SU-DHL-6 (cell line): ENCODE measurements around the gene SMAD5.

ENCODE experiments used
- H2AFZ ChIP-seq: fragments of 200-600 bp; sonication (generic); 2 replicates; pipeline ENCODE4 v1.6.1; 2014; ENCODE audit warnings: low read depth, mild to moderate bottlenecking, moderate library complexity, mixed read lengths, antibody characterized with exemption, low read length; ENCODE audit not compliant: severe bottlenecking
- H3F3A ChIP-seq: fragments of 200-600 bp; shearing (Covaris generic); 2 replicates; pipeline ENCODE4 v1.6.0; 2016; ENCODE audit warnings: antibody characterized with exemption, mild to moderate bottlenecking; ENCODE audit not compliant: insufficient read depth
- H3K27ac ChIP-seq: fragments of 200-600 bp; sonication (generic); 2 replicates; pipeline ENCODE4 v1.5.1; 2016; ENCODE audit warnings: low read depth, mild to moderate bottlenecking, low read length, moderate library complexity, mixed read lengths
- H3K27me3 ChIP-seq: fragments of 200-600 bp; sonication (generic), shearing (Covaris generic); 2 replicates; pipeline ENCODE4 v1.6.0; 2014; ENCODE audit warnings: mild to moderate bottlenecking, low read length
- H3K36me3 ChIP-seq: fragments of 200-600 bp; sonication (generic); 2 replicates; pipeline ENCODE4 v1.6.1; 2014; ENCODE audit warnings: mild to moderate bottlenecking, low read length, mixed read lengths
- H3K4me2 ChIP-seq: fragments of 300-600, 200-600 bp; shearing (Covaris generic), sonication (generic); 2 replicates; pipeline ENCODE4 v1.6.0; 2014; ENCODE audit warnings: low read length, low read depth, mild to moderate bottlenecking; ENCODE audit not compliant: poor library complexity, severe bottlenecking
- H3K4me3 ChIP-seq: fragments of 200-600 bp; sonication (generic); 2 replicates; pipeline ENCODE4 v1.5.1; 2014; ENCODE audit warnings: antibody characterized with exemption, low read length, mild to moderate bottlenecking, mixed read lengths; ENCODE audit not compliant: insufficient read depth, poor library complexity, severe bottlenecking
- H3K79me2 ChIP-seq: fragments of 200-600 bp; sonication (generic); 2 replicates; pipeline ENCODE4 v1.6.1; 2014; ENCODE audit warnings: mild to moderate bottlenecking, low read length, moderate library complexity; ENCODE audit not compliant: insufficient read depth
- H3K9ac ChIP-seq: fragments of 200-600 bp; sonication (generic); 2 replicates; pipeline ENCODE4 v1.7.0; 2014; ENCODE audit warnings: mild to moderate bottlenecking, low read length
- H3K9me2 ChIP-seq: fragments of 200-600 bp; sonication (generic); replicated peaks from 2 replicates; pipeline ENCODE4 v1.6.1; 2014; ENCODE audit warnings: low read length; ENCODE audit not compliant: insufficient read depth
- H3K9me3 ChIP-seq: fragments of 200-600 bp; sonication (generic); 2 replicates; pipeline ENCODE4 v1.6.1; 2014; ENCODE audit warnings: low read length, mixed read lengths; ENCODE audit not compliant: insufficient read depth
- H4K20me1 ChIP-seq: fragments of 200-600 bp; sonication (generic); 2 replicates; pipeline ENCODE4 v1.6.1; 2014; ENCODE audit warnings: low read depth, mild to moderate bottlenecking, antibody characterized with exemption, low read length, moderate library complexity, mixed read lengths
- EZH2phosphoT487 ChIP-seq: fragments of 200-600 bp; sonication (generic), shearing (Covaris generic); conservative IDR thresholded peaks from 2 replicates; pipeline ENCODE4 v1.6.1; 2018; ENCODE audit warnings: mild to moderate bottlenecking, antibody characterized with exemption, low read length, moderate library complexity, mixed read lengths
- TF ChIP-seq, protein P1 (sequence below): fragments of 200-600 bp; sonication (generic); IDR thresholded peaks from one replicate; pipeline ENCODE4 v1.5.1; 2017; ENCODE audit warnings: antibody characterized with exemption, mild to moderate bottlenecking, low read length, moderate library complexity; ENCODE audit not compliant: insufficient read depth, poor library complexity, severe bottlenecking

SMAD5 gene

DNA sequence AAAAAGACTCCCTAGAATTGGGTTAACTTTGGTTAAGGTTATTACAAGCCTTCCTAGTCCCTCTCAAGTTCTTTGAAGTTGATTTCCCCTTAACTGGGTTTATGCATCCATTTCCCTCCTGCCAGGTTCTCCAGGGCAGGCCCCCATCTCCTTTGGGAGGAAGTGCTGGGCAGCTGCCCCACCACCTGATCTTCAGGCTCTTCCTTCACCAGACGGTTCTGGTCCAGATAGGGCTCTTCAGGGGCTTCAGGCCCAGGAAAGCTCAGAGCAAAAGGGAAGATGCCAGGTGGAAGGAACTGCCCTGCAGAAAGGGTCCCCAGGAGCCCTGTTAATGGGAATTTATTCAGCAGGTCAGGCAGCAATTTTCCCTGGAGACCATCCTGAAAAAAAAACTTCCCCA lies 58.3 kb downstream of the SMAD5 start:
- peaks cover 5% of the 10 kb centered on the region; the same call in 1 of the 2 replicates for H3K36me3 ChIP-seq
- H3K4me2 ChIP-seq, result no peak overlapping the region
- H3K79me2 ChIP-seq, result no peaks in the 10 kb centered on the region
- no peaks in the 10 kb centered on the region for H4K20me1 ChIP-seq
- TF ChIP-seq, protein P1, sequence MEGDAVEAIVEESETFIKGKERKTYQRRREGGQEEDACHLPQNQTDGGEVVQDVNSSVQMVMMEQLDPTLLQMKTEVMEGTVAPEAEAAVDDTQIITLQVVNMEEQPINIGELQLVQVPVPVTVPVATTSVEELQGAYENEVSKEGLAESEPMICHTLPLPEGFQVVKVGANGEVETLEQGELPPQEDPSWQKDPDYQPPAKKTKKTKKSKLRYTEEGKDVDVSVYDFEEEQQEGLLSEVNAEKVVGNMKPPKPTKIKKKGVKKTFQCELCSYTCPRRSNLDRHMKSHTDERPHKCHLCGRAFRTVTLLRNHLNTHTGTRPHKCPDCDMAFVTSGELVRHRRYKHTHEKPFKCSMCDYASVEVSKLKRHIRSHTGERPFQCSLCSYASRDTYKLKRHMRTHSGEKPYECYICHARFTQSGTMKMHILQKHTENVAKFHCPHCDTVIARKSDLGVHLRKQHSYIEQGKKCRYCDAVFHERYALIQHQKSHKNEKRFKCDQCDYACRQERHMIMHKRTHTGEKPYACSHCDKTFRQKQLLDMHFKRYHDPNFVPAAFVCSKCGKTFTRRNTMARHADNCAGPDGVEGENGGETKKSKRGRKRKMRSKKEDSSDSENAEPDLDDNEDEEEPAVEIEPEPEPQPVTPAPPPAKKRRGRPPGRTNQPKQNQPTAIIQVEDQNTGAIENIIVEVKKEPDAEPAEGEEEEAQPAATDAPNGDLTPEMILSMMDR, result no peak
- TF ChIP-seq EZH2phosphoT487, result no peak
- no peaks in the 10 kb centered on the region for H3K9me2 ChIP-seq
- no peak overlapping the region for H3K27ac ChIP-seq
- no peak overlapping the region for H2AFZ ChIP-seq
- no peak overlapping the region for H3K9ac ChIP-seq
- H3F3A ChIP-seq, result no peaks in the 10 kb centered on the region
- no peaks in the 10 kb centered on the region for H3K9me3 ChIP-seq
- H3K4me3 ChIP-seq, result no peak overlapping the region
- no peaks in the 10 kb centered on the region for H3K27me3 ChIP-seq

DNA sequence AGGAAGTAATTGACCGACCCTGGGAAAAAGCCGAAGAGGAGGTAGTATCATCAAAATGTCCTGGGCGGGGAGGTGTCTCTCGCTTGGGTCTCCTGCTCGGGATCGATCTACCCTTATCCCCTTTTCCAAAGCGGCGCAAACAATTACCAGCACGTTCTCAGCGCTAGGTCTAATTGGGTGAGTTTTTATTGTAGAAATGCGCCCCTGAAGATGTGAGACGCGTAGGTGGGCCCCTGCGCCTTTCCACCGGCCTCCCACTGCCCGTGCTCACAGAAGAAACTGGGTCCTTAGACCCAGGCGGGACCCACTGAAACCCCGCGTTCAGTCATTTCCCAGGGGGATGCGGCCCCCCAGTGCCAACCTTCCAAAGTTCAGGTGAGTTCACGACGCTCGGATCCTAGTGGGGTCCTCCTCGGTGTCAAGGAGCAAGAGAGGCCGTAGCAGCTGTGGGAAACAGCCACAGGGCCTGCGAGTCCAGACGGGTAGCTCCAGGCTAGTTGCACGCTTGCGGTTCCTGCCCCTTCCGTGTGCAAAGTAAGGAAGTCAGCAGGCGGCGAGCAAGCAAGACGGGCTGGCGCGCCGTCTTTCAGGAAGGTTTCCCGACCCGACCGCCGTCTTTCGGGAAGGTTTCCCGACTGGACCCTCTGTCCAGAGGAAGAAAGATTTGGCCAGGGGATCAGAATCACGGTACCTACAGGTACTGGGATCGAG lies 58.8 kb downstream of the SMAD5 start:
- Histone ChIP-seq H3K27me3 (no peaks in the 10 kb centered on the region), H3K36me3 (0 out of 2 replicates have a peak, but pooled peaks cover 5% of the 10 kb centered on the region), H3K27ac (no peak overlapping the region), H3K4me2 (no peak overlapping the region), H2AFZ (no peak overlapping the region), H3K9ac (no peak overlapping the region), H3F3A (no peaks in the 10 kb centered on the region), H3K79me2 (no peaks in the 10 kb centered on the region), H3K9me3 (no peaks in the 10 kb centered on the region), H3K4me3 (no peak overlapping the region), H4K20me1 (no peaks in the 10 kb centered on the region), H3K9me2 (no peaks in the 10 kb centered on the region)
- TF ChIP-seq, protein P1, result no peak
- TF ChIP-seq EZH2phosphoT487, result no peak

DNA sequence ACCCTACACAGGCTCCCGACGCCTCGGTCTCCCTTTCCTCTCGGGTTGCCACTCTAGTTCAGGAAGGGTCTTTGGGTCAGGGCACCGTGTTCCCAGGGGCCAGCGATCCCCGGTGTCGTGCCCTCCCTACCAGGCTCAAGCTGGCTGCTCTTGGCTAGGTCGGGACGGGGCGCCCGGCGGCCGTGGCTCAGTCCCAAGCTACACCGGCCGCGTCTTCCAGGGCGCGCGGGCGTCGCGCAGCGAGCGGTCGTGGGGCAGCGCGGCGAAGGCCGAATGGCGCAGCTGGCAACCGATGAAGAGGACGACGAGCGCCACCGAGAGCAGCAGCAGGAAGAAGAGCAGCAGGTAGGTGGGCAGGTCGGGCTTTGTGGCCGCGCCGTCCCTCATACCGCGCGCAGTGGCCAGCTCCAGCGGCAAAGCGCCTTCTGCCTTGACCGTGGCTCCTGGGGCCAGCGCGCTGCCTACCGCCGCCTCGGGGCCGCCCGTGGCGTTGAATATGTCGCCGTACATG lies 59.4 kb downstream of the SMAD5 start:
- Histone ChIP-seq H4K20me1 (no peaks in the 10 kb centered on the region), H3K36me3 (0 out of 2 replicates have a peak, but pooled peaks cover 5% of the 10 kb centered on the region), H3K4me2 (no peak overlapping the region), H3F3A (no peaks in the 10 kb centered on the region), H3K4me3 (no peak overlapping the region), H3K27me3 (no peaks in the 10 kb centered on the region), H3K9me3 (no peaks in the 10 kb centered on the region), H3K27ac (no peak overlapping the region), H2AFZ (no peak overlapping the region), H3K79me2 (no peaks in the 10 kb centered on the region), H3K9ac (no peak overlapping the region), H3K9me2 (no peaks in the 10 kb centered on the region)
- TF ChIP-seq, protein P1, result no peak
- TF ChIP-seq EZH2phosphoT487, result no peak
